Hypothalamus (tissue), 51 donors: ENCODE data around the gene SAMD5.

ENCODE experiments used
- DNase-seq, 51 donors: peaks; one replicate each; lab custom pipeline; 2025; lab: John Stamatoyannopoulos, UW

The SAMD5 gene

GRCh38 chr6:147564556-147564955, 56.1 kb downstream of the SAMD5 start:
- no peak for DNase-seq

GRCh38 chr6:147566244-147566898, 57.9 kb downstream of the SAMD5 start:
- no peak for DNase-seq

GRCh38 chr6:147567141-147567805, 58.8 kb downstream of the SAMD5 start:
- DNase-seq: no peak

- no peak for DNase-seq
These were observed 61.3 kb downstream of the SAMD5 start for GRCh38 chr6:147569788-147570187.

GRCh38 chr6:147570681-147571080, 62.2 kb downstream of the SAMD5 start:
- no peak for DNase-seq

- no peak for DNase-seq
These were observed 69.0 kb downstream of the SAMD5 start for GRCh38 chr6:147577488-147577887.

GRCh38 chr6:147578159-147578558, 69.7 kb downstream of the SAMD5 start:
- DNase-seq: no peak

GRCh38 chr6:147578883-147579282, 70.4 kb downstream of the SAMD5 start:
- DNase-seq: no peak

- DNase-seq: no peak
These were observed 71.2 kb downstream of the SAMD5 start for GRCh38 chr6:147579667-147580066.

GRCh38 chr6:147582991-147583390, 74.5 kb downstream of the SAMD5 start:
- no peak for DNase-seq

- no peak for DNase-seq
These were observed 76.8 kb downstream of the SAMD5 start for GRCh38 chr6:147585256-147585655.

GRCh38 chr6:147586044-147586443, 77.6 kb downstream of the SAMD5 start:
- DNase-seq: no peak

- no peak for DNase-seq
These were observed 79.4 kb downstream of the SAMD5 start for GRCh38 chr6:147587907-147588306.

- no peak for DNase-seq
These were observed 80.0 kb downstream of the SAMD5 start for GRCh38 chr6:147588469-147588868.

GRCh38 chr6:147589739-147590250, 81.3 kb downstream of the SAMD5 start:
- DNase-seq: no peak

- DNase-seq: no peak
These were observed 87.5 kb downstream of the SAMD5 start for GRCh38 chr6:147595961-147596360.

- peak in 3 of 51 donors; percentile 1 to 3 (median 2) for DNase-seq
These were observed 95.0 kb downstream of the SAMD5 start for GRCh38 chr6:147603392-147604081.

GRCh38 chr6:147604373-147604772, 95.9 kb downstream of the SAMD5 start:
- DNase-seq: no peak

- no peak for DNase-seq
These were observed 103.5 kb downstream of the SAMD5 start for GRCh38 chr6:147611992-147612391.

- no peak for DNase-seq
These were observed 106.0 kb downstream of the SAMD5 start for GRCh38 chr6:147614501-147614900.

GRCh38 chr6:147615659-147616456, 107.4 kb downstream of the SAMD5 start:
- no peak for DNase-seq
